HG03439 (cell line): Measurements from ENCODE around the gene SLC24A4.

ENCODE experiments used
- ATAC-seq: cut with Tn5 transposase; IDR thresholded peaks from one replicate; pipeline ENCODE4 v1.9.1; 2021; ENCODE audit warnings: mild to moderate bottlenecking, moderate library complexity; ENCODE audit not compliant: unreplicated experiment

SLC24A4 gene

GRCh38 chr14:92366237-92366636 is 43.3 kb downstream of the SLC24A4 start:
- ATAC-seq, result no peak

- no peak for ATAC-seq
These were observed 45.0 kb downstream of the SLC24A4 start for GRCh38 chr14:92368001-92368400.

GRCh38 chr14:92369097-92369496 is 46.1 kb downstream of the SLC24A4 start:
- ATAC-seq, result no peak

- no peak for ATAC-seq
These were observed 49.3 kb downstream of the SLC24A4 start for GRCh38 chr14:92372230-92372629.

GRCh38 chr14:92373336-92373735 is 50.4 kb downstream of the SLC24A4 start:
- no peak for ATAC-seq

- no peak for ATAC-seq
These were observed 57.2 kb downstream of the SLC24A4 start for GRCh38 chr14:92380131-92380530.

- no peak for ATAC-seq
These were observed 57.6 kb downstream of the SLC24A4 start for GRCh38 chr14:92380582-92380981.

GRCh38 chr14:92382677-92383076 is 59.7 kb downstream of the SLC24A4 start:
- no peak for ATAC-seq

GRCh38 chr14:92383805-92384204 is 60.8 kb downstream of the SLC24A4 start:
- no peak for ATAC-seq

GRCh38 chr14:92384461-92385133 is 61.6 kb downstream of the SLC24A4 start:
- no peak for ATAC-seq

GRCh38 chr14:92385561-92385960 is 62.6 kb downstream of the SLC24A4 start:
- no peak for ATAC-seq

- ATAC-seq, result no peak
These were observed 63.2 kb downstream of the SLC24A4 start for GRCh38 chr14:92386165-92386564.

- no peak for ATAC-seq
These were observed 63.7 kb downstream of the SLC24A4 start for GRCh38 chr14:92386637-92387036.

GRCh38 chr14:92387578-92387977 is 64.6 kb downstream of the SLC24A4 start:
- ATAC-seq, result no peak

GRCh38 chr14:92389598-92390158 is 66.7 kb downstream of the SLC24A4 start:
- ATAC-seq, result no peak

- no peak for ATAC-seq
These were observed 68.8 kb downstream of the SLC24A4 start for GRCh38 chr14:92391726-92392125.

- no peak for ATAC-seq
These were observed 69.7 kb downstream of the SLC24A4 start for GRCh38 chr14:92392711-92393110.

- ATAC-seq, result no peak
These were observed 74.4 kb downstream of the SLC24A4 start for GRCh38 chr14:92397150-92397952.

- ATAC-seq, result no peak
These were observed 75.1 kb downstream of the SLC24A4 start for GRCh38 chr14:92397953-92398564.

GRCh38 chr14:92398888-92399636 is 76.1 kb downstream of the SLC24A4 start:
- no peak for ATAC-seq
